NCI-H1694 treated with DMSO at 0.1 percent for 48 hours (cell line): ENCODE results near the gene EPHB3.

Experiments used
- DNase-seq: peaks from one replicate; lab custom pipeline; 2025; lab: John Stamatoyannopoulos, UW

The EPHB3 gene

GRCh38 chr3:184561061-184561912 lies at the start of gene EPHB3:
Gene EPHB3, plus strand, starts transcription at chr3:184561785. Its CDS starts 451 bp downstream, at chr3:184562236.
- DNase-seq = peak; percentile 98

GRCh38 chr3:184512621-184513020 lies 49.0 kb upstream of the EPHB3 start:
- DNase-seq = no peak

- DNase-seq = peak; percentile 66
These were observed 48.1 kb upstream of the EPHB3 start for GRCh38 chr3:184513276-184514170.

- DNase-seq = no peak
These were observed 47.5 kb upstream of the EPHB3 start for GRCh38 chr3:184514171-184514490.

GRCh38 chr3:184523825-184524615 lies 37.6 kb upstream of the EPHB3 start:
- no peak for DNase-seq

- no peak for DNase-seq
These were observed 36.6 kb upstream of the EPHB3 start for GRCh38 chr3:184524981-184525336.

GRCh38 chr3:184525337-184526087 lies 36.1 kb upstream of the EPHB3 start:
- DNase-seq = no peak

GRCh38 chr3:184526088-184526433 lies 35.5 kb upstream of the EPHB3 start:
- DNase-seq = no peak

- no peak for DNase-seq
These were observed 29.8 kb upstream of the EPHB3 start for GRCh38 chr3:184531626-184532280.

- no peak for DNase-seq
These were observed 28.4 kb upstream of the EPHB3 start for GRCh38 chr3:184532940-184533732.

GRCh38 chr3:184537885-184538665 lies 23.5 kb upstream of the EPHB3 start:
- no peak for DNase-seq

- DNase-seq = no peak
These were observed 22.7 kb upstream of the EPHB3 start for GRCh38 chr3:184538666-184539431.

GRCh38 chr3:184539801-184540435 lies 21.7 kb upstream of the EPHB3 start:
- DNase-seq = no peak

GRCh38 chr3:184540777-184541681 lies 20.6 kb upstream of the EPHB3 start:
- DNase-seq = peak; percentile 30

- DNase-seq = no peak
These were observed 19.6 kb upstream of the EPHB3 start for GRCh38 chr3:184541886-184542562.

- no peak for DNase-seq
These were observed 19.0 kb upstream of the EPHB3 start for GRCh38 chr3:184542577-184542976.

- DNase-seq = no peak
These were observed 18.3 kb upstream of the EPHB3 start for GRCh38 chr3:184543256-184543655.
